ENCODE measurements around the gene THAP3. TPM values are rescaled to one million over a fixed set of nuclear protein-coding genes. Genes with fewer than 3 reads are reported as not detected.
A peak's percentile ranks its signal among the peaks of the same experiment; 100 is the strongest.
"Not testable (repeated sequence)": the region's sequence is repeated elsewhere in the genome, so short reads cannot be mapped to it uniquely, and the experiment has no call there.

THAP3 gene
- total and polyA plus RNA-seq, 2 donors from 2014 or later, result 14.4 to 28.7 TPM

DNA sequence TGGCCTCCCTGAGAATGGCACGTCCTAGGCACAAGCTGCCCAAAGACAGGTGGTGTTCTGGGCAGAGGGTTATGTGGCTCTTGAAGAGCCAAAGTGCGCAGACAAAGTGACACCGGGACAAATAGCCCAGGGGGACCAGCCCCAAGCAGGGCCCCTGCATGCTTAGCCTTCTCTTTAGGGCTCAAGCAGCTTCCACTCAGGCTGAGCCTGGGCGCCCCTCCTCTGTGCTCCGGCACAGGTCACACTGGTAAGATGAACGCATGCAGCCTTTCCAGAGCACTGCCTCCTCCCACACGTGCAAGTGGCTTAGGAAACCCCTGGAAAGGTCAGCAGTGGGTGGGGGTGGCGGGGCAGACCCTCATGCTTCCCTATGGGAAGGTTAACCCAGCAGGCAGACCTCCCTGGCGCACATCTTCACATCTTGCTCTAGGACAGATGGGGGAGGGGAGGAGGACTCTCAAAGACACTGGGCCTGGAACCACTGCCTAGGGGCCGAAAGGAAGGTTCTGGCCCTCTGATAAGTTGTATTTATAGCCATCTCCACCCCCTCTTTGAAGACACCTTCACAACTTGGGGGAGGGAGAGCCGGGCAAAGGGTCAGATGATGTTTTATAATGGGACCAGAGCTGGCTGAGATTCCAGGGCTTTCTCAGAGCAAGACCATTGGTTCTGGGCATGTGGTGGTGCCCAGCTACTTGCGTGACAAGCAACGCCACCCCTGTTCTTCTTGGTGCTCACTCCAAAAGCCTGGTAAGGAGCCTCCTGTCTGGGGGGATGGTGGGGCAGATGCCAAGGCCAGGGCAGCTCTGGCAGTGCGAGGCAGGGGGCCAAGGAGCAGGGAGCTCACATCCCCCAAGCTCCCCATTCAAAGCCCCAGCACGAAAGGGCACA lies 27.5 kb upstream of the THAP3 start:
- TF ChIP-seq, protein P1, sequence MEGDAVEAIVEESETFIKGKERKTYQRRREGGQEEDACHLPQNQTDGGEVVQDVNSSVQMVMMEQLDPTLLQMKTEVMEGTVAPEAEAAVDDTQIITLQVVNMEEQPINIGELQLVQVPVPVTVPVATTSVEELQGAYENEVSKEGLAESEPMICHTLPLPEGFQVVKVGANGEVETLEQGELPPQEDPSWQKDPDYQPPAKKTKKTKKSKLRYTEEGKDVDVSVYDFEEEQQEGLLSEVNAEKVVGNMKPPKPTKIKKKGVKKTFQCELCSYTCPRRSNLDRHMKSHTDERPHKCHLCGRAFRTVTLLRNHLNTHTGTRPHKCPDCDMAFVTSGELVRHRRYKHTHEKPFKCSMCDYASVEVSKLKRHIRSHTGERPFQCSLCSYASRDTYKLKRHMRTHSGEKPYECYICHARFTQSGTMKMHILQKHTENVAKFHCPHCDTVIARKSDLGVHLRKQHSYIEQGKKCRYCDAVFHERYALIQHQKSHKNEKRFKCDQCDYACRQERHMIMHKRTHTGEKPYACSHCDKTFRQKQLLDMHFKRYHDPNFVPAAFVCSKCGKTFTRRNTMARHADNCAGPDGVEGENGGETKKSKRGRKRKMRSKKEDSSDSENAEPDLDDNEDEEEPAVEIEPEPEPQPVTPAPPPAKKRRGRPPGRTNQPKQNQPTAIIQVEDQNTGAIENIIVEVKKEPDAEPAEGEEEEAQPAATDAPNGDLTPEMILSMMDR (IDR thresholded peaks at IDR 0.05; ENCODE audit: borderline replicate concordance, extremely low read depth, insufficient read depth), result no peak
- intact Hi-C loops (cut with DNase I), result no loop called here
- Histone ChIP-seq H3K36me3 (ENCODE audit: control insufficient read depth in 2 of 3, insufficient read depth in 3 of 3, low read length in 3 of 3) (peaks cover 0 to 49% (median 36%) of the 10 kb centered on the region in 3 donors), H3K9ac (ENCODE audit: low read length in 3 of 3) (peak overlapping the region in 2 of 3 donors; percentile 21 to 26), H3K27ac (ENCODE audit: low read depth in 2 of 2, low read length in 2 of 2) (peak overlapping the region in 1 of 2 donors; percentile 10), H3K4me1 (ENCODE audit: control insufficient read depth in 2 of 3, insufficient read depth in 2 of 3, low read depth in 1 of 3, low read length in 3 of 3) (peaks cover 0 to 38% (median 23%) of the 10 kb centered on the region in 3 donors), H3K4me3 (ENCODE audit: low read length in 3 of 3) (no peak overlapping the region), H3K27me3 (ENCODE audit: control insufficient read depth, insufficient read depth, low read length) (no peaks in the 10 kb centered on the region), H3K9me3 (ENCODE audit: control insufficient read depth in 2 of 3, insufficient read depth in 1 of 3, low read length in 3 of 3) (no peaks in the 10 kb centered on the region)
- FAIRE-seq (no peak), DNase-seq (no peak)

GRCh38 chr1:6597777-6598131 lies 26.9 kb upstream of the THAP3 start:
- Histone ChIP-seq H3K27ac (ENCODE audit: low read depth in 2 of 2, low read length in 2 of 2) (peak overlapping the region in 1 of 2 donors; percentile 10), H3K9me3 (ENCODE audit: control insufficient read depth in 2 of 3, insufficient read depth in 1 of 3, low read length in 3 of 3) (no peaks in the 10 kb centered on the region), H3K4me1 (ENCODE audit: control insufficient read depth in 2 of 3, insufficient read depth in 2 of 3, low read depth in 1 of 3, low read length in 3 of 3) (peaks cover 0 to 38% (median 23%) of the 10 kb centered on the region in 3 donors), H3K27me3 (ENCODE audit: control insufficient read depth, insufficient read depth, low read length) (no peaks in the 10 kb centered on the region), H3K36me3 (ENCODE audit: control insufficient read depth in 2 of 3, insufficient read depth in 3 of 3, low read length in 3 of 3) (peaks cover 0 to 43% (median 36%) of the 10 kb centered on the region in 3 donors), H3K9ac (ENCODE audit: low read length in 3 of 3) (peak overlapping the region in 1 of 3 donors; percentile 21), H3K4me3 (ENCODE audit: low read length in 3 of 3) (no peak overlapping the region)
- DNase-seq, result no peak
- FAIRE-seq, result no peak
- intact Hi-C loops (cut with DNase I), result no loop called here
- TF ChIP-seq, protein P1 (IDR thresholded peaks at IDR 0.05; ENCODE audit: borderline replicate concordance, extremely low read depth, insufficient read depth), result no peak

DNA sequence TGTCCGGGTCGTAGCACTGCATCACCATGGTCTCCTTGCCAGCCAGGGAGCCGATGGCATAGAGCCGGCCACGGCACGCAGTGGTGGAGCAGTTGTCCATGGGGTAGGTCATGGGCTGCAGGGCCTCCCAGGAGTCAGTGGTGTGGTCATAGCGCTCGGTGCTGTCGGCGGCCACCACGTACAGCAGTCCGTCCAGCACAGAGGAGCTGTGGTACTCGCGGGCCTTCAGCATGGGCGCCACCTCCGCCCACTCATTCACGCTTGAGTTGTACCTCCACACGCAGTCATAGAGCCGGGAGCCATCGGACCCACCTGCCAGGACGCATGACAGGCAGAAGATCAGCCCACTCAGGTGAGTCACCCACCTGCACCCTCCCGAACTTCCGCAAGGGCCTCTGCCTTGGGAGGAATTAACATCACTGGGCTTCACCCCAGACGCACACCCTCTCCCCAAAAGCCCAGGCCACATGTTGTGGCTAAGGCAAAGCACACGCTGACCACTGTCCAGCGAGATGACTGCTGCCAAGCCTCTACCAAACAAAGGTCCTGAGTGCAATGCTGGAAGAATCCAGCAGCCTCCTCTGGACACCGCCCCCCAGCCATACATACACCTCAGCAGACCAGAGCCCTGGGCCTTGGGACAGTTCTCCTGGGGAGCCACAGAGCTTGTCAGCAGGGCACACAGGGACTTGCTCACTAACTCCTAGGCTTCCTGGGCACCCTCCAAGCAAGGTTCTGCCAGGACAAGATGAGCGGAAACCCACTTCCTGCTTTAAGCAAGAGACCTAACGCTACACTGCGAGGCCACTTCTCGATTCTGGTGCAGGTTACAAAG lies 25.3 kb upstream of the THAP3 start:
- FAIRE-seq (no peak), DNase-seq (peak in 1 of 5 donors; percentile 84)
- Histone ChIP-seq H3K9ac (ENCODE audit: low read length in 3 of 3) (peak overlapping the region in 1 of 3 donors; percentile 78), H3K27ac (ENCODE audit: low read depth in 2 of 2, low read length in 2 of 2) (peak overlapping the region; percentile 26 to 43), H3K4me3 (ENCODE audit: low read length in 3 of 3) (peak overlapping the region in 2 of 3 donors; percentile 35 to 59), H3K4me1 (ENCODE audit: control insufficient read depth in 2 of 3, insufficient read depth in 2 of 3, low read depth in 1 of 3, low read length in 3 of 3) (peaks cover 4 to 47% (median 32%) of the 10 kb centered on the region in 3 donors), H3K36me3 (ENCODE audit: control insufficient read depth in 2 of 3, insufficient read depth in 3 of 3, low read length in 3 of 3) (peaks cover 0 to 27% (median 24%) of the 10 kb centered on the region in 3 donors), H3K9me3 (ENCODE audit: control insufficient read depth in 2 of 3, insufficient read depth in 1 of 3, low read length in 3 of 3) (no peaks in the 10 kb centered on the region), H3K27me3 (ENCODE audit: control insufficient read depth, insufficient read depth, low read length) (no peaks in the 10 kb centered on the region)
- TF ChIP-seq, protein P1 (IDR thresholded peaks at IDR 0.05; ENCODE audit: borderline replicate concordance, extremely low read depth, insufficient read depth), result no peak
- intact Hi-C loops (cut with DNase I), result no loop called here

DNA sequence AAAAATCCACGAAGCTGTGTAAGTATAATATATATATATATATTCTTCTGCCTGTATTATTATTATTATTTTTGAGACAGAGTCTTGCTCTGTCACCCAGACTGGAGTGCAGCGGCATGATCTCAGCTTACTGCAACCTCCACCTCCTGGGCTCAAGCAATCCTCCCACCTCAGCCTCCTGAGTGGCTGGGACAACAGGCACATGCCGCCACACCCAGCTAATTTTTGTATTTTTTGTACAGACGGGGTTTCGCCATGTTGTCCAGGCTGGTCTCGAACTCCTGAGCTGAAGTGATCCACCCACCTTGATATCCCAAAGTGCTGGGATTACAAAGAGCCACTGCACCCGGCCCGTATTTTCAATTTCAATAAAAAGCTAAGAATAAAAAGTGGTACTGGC lies 24.7 kb upstream of the THAP3 start:
- H3K4me3 ChIP-seq (ENCODE audit: low read length in 3 of 3), result peak overlapping the region in 2 of 3 donors; percentile 95 to 99
- H3K9ac ChIP-seq (ENCODE audit: low read length in 3 of 3), result peak overlapping the region in 1 of 3 donors; percentile 93
- intact Hi-C loops (cut with DNase I), result not testable (repeated sequence)

More for the DNA sequence above, 24.7 kb upstream of the THAP3 start:
- Histone ChIP-seq H3K36me3 (ENCODE audit: control insufficient read depth in 2 of 3, insufficient read depth in 3 of 3, low read length in 3 of 3) (peaks cover 0 to 27% (median 21%) of the 10 kb centered on the region in 3 donors), H3K4me1 (ENCODE audit: control insufficient read depth in 2 of 3, insufficient read depth in 2 of 3, low read depth in 1 of 3, low read length in 3 of 3) (peaks cover 5 to 47% (median 35%) of the 10 kb centered on the region in 3 donors), H3K27ac (ENCODE audit: low read depth in 2 of 2, low read length in 2 of 2) (peak overlapping the region; percentile 98 to 99)
- not testable (repeated sequence) for H3K27me3 ChIP-seq (ENCODE audit: control insufficient read depth, insufficient read depth, low read length); FAIRE-seq; DNase-seq; H3K9me3 ChIP-seq (ENCODE audit: control insufficient read depth in 2 of 3, insufficient read depth in 1 of 3, low read length in 3 of 3)
